H1 (cell line): ENCODE results near the gene HOXB3. TPM values are rescaled to one million over a fixed set of nuclear protein-coding genes. Genes with fewer than 3 reads are reported as not detected.

ENCODE experiments used
- ATF2 ChIP-seq: IDR thresholded peaks from 2 replicates; pipeline ENCODE4 v1.6.1; 2012; ENCODE audit warnings: low read length, inconsistent platforms
- CBX5 ChIP-seq: fragments of 300-800, 300-1000 bp; sonication (generic); IDR thresholded peaks from 2 replicates; pipeline ENCODE4 v1.7.1; 2016; ENCODE audit warnings: antibody characterized with exemption, low read length, low read depth
- CTCF ChIP-seq, 3 experiments: IDR thresholded peaks; 1 replicate in 2 of 3; 2 replicates in 1 of 3; pipeline versions ENCODE4 v1.5.1 to v1.6.1; 2011; ENCODE audit warnings: low read length in 3 of 3, mild to moderate bottlenecking in 3 of 3, inconsistent platforms in 2 of 3, low read depth in 1 of 3, moderate library complexity in 1 of 3; ENCODE audit not compliant: insufficient read depth in 1 of 3; ENCODE audit errors: control extremely low read depth in 1 of 3
- E2F6 ChIP-seq: IDR thresholded peaks from 2 replicates; pipeline ENCODE4 v1.6.1; 2012; ENCODE audit warnings: inconsistent platforms
- EZH2 ChIP-seq: fragments of 200-600 bp; sonication (generic); IDR thresholded peaks from 2 replicates; pipeline ENCODE4 v1.7.1; 2012; ENCODE audit warnings: low read depth, mild to moderate bottlenecking, moderate library complexity, low read length, inconsistent platforms; ENCODE audit not compliant: severe bottlenecking
- GTF2F1 ChIP-seq: IDR thresholded peaks from 2 replicates; pipeline ENCODE4 v1.6.1; 2012; ENCODE audit warnings: low read depth, low read length, improper control_type of control experiment, borderline replicate concordance
- JUN ChIP-seq: IDR thresholded peaks from 2 replicates; pipeline ENCODE4 v1.6.1; 2011; ENCODE audit warnings: low read depth, mild to moderate bottlenecking, improper control_type of control experiment, low read length
- KDM1A ChIP-seq: fragments of 200-600, 300-600 bp; sonication (generic); IDR thresholded peaks from 2 replicates; pipeline ENCODE4 v1.7.1; 2016; ENCODE audit warnings: mild to moderate bottlenecking, low read length, borderline replicate concordance
- KDM5A ChIP-seq: fragments of 200-600 bp; IDR thresholded peaks from 2 replicates; pipeline ENCODE4 v1.7.1; 2012; ENCODE audit warnings: mild to moderate bottlenecking, low read length, inconsistent platforms, mixed read lengths
- MAFK ChIP-seq: IDR thresholded peaks from 2 replicates; pipeline ENCODE4 v1.6.1; 2012; ENCODE audit warnings: low read depth, mild to moderate bottlenecking, improper control_type of control experiment, low read length
- PHF8 ChIP-seq: fragments of 200-600 bp; sonication (generic); conservative IDR thresholded peaks from 2 replicates; pipeline ENCODE4 v1.7.1; 2012; ENCODE audit warnings: low read depth, mild to moderate bottlenecking, inconsistent platforms, low read length, moderate library complexity
- RNF2 ChIP-seq: fragments of 200-900, 300-1000 bp; sonication (generic); IDR thresholded peaks from 2 replicates; pipeline ENCODE4 v1.7.1; 2016; ENCODE audit warnings: borderline replicate concordance, low read depth, mild to moderate bottlenecking, antibody characterized with exemption, low read length; ENCODE audit not compliant: poor library complexity, severe bottlenecking; ENCODE audit errors: missing control alignments
- SAP30 ChIP-seq: fragments of 300-600 bp; sonication (generic); IDR thresholded peaks from 2 replicates; pipeline ENCODE4 v1.7.1; 2012; ENCODE audit warnings: low read length, moderate library complexity, mild to moderate bottlenecking, inconsistent platforms; ENCODE audit not compliant: insufficient read depth, insufficient replicate concordance
- SIX5 ChIP-seq: IDR thresholded peaks from 2 replicates; pipeline ENCODE4 v1.6.1; 2011; ENCODE audit warnings: mild to moderate bottlenecking, low read depth, low read length
- SP1 ChIP-seq: IDR thresholded peaks from 2 replicates; pipeline ENCODE4 v1.6.1; 2011; ENCODE audit warnings: low read depth, low read length
- TAF1 ChIP-seq: IDR thresholded peaks from 2 replicates; pipeline ENCODE4 v1.6.1; 2011; ENCODE audit warnings: mild to moderate bottlenecking, low read depth, low read length
- ZNF274 ChIP-seq: IDR thresholded peaks from 2 replicates; pipeline ENCODE4 v1.7.0; 2012; ENCODE audit warnings: low read length, borderline replicate concordance; ENCODE audit errors: extremely low read depth
- polyA plus RNA-seq, 7 experiments: library from polyadenylated mRNA; depleted of rRNA in 3 of 7; stranded (reverse) in 5 of 7; unstranded in 2 of 7; fragments of >200 nt in 5 of 7; fragments of 200-250 nt in 2 of 7; gene quantifications; 1 replicate in 5 of 7; 2 replicates in 1 of 7; 4 replicates in 1 of 7; pipeline versions ENCODE4 v1.2.1 to v1.2.3, GENCODE V29; 2011 to 2013; ENCODE audit warnings: missing spikeins in 2 of 7, mixed read lengths in 2 of 7
- total RNA-seq: library from RNA; stranded (reverse); fragmentation: NEBNext Ultra II Directional; extraction: Animal tissue kit (Norgen Biotek cat#: 25700); gene quantifications from 2 replicates; pipeline ENCODE4 v1.2.1, GENCODE V29; 2021

The HOXB3 gene
- total and polyA plus RNA-seq, 2 of the 8 experiments (the other 6 are each of a cell fraction or from before 2014, with no cell fraction given), result not detected

GRCh38 chr17:48610282-48611211 lies 20.5 kb upstream of the HOXB3 start, which contains the start of gene HOXB7 (continued):
- TF ChIP-seq GTF2F1 (no peak), E2F6 (peak; percentile 27; the same call in 1 of the 2 replicates), CBX5 (no peak), SAP30 (no peak), MAFK (no peak), SIX5 (no peak), EZH2 (peak; percentile 99), ZNF274 (no peak), ATF2 (no peak), JUN (no peak), PHF8 (no peak), KDM1A (no peak), TAF1 (no peak), SP1 (no peak), KDM5A (no peak), RNF2 (peak; percentile 96), CTCF (IDR thresholded peaks at IDR 0.05; ENCODE audit: control extremely low read depth in 1 of 3, insufficient read depth in 1 of 3, low read depth in 1 of 3, low read length in 3 of 3) (no peak)
